Activated CD4-positive, alpha-beta T cell treated with anti-CD3 and anti-CD28 coated beads, Interleukin-2, amount 10 ng/mL, durations not matched to agents 24 days and 14 days (primary cell): ENCODE results near the gene ADGRG3. TPM values are rescaled to one million over a fixed set of nuclear protein-coding genes. Genes with fewer than 3 reads are reported as not detected.

Source experiments
- DNase-seq: peaks from one replicate; pipeline ENCODE4 v3.0.0; 2022
- H3K27ac Mint-ChIP-seq: one replicate; pipeline ENCODE4 v1.8.0; 2022; ENCODE audit warnings: mild to moderate bottlenecking, mixed read lengths
- H3K27me3 Mint-ChIP-seq: one replicate; pipeline ENCODE4 v1.8.0; 2022; ENCODE audit warnings: mixed read lengths
- H3K36me3 Mint-ChIP-seq: one replicate; pipeline ENCODE4 v1.8.0; 2022; ENCODE audit warnings: low read depth, mild to moderate bottlenecking, mixed read lengths
- H3K4me1 Mint-ChIP-seq: one replicate; pipeline ENCODE4 v1.8.0; 2021; ENCODE audit warnings: mixed read lengths
- H3K4me3 Mint-ChIP-seq: one replicate; pipeline ENCODE4 v1.8.0; 2022; ENCODE audit warnings: mild to moderate bottlenecking, moderate library complexity, mixed read lengths
- H3K9me3 Mint-ChIP-seq: one replicate; pipeline ENCODE4 v1.8.0; 2021; ENCODE audit warnings: mixed read lengths
- intact Hi-C: fragments of 100-400 bp; cut with micrococcal nuclease; formaldehyde crosslinking; loops from one replicate; pipeline ENCODE4 v1.15.1; 2023
- total RNA-seq: library from RNA; stranded (reverse); gene quantifications from 2 replicates; pipeline ENCODE4 v1.2.3, GENCODE V29; 2022

ADGRG3 gene
- total RNA-seq, 1 donor from 2014 or later, result not detected

- no peak overlapping the region for H3K4me3 Mint-ChIP-seq
- H3K27me3 Mint-ChIP-seq, result peaks cover 24% of the 10 kb centered on the region
- no peak for DNase-seq
- peak overlapping the region; percentile 23 for H3K27ac Mint-ChIP-seq
- no peaks in the 10 kb centered on the region for H3K36me3 Mint-ChIP-seq
- peaks cover 16% of the 10 kb centered on the region for H3K4me1 Mint-ChIP-seq
- intact Hi-C loops, result loop anchor here (5.0 kb wide), 1 partner anchor 35 kb away; no protein-coding TSS in a partner anchor
- no peaks in the 10 kb centered on the region for H3K9me3 Mint-ChIP-seq
Observed at GRCh38 chr16:57627184-57627871, 40.8 kb upstream of the ADGRG3 start.

GRCh38 chr16:57628008-57628781 lies 39.9 kb upstream of the ADGRG3 start, which contains the start of gene ADGRG1:
TSS of gene ADGRG1 (plus strand) at chr16:57628630. CDS start at chr16:57650288, 21,658 bp downstream.
- no peaks in the 10 kb centered on the region for H3K36me3 Mint-ChIP-seq
- peak within 1 kb of the TSS; percentile 75 for H3K27ac Mint-ChIP-seq
- H3K4me3 Mint-ChIP-seq, result peak within 1 kb of the TSS; percentile 72
- peak; percentile 81 for DNase-seq
- intact Hi-C loops, result loop anchor here (1.0 to 5.0 kb wide), 3 partner anchors 17 to 36 kb away; no protein-coding TSS in a partner anchor
- H3K4me1 Mint-ChIP-seq, result peaks cover 16% of the 10 kb centered on the region
- no peaks in the 10 kb centered on the region for H3K9me3 Mint-ChIP-seq
- H3K27me3 Mint-ChIP-seq, result peaks cover 24% of the 10 kb centered on the region

- DNase-seq, result no peak
- intact Hi-C loops, result loop anchor here (1.0 to 5.0 kb wide), 3 partner anchors 18 to 37 kb away; no protein-coding TSS in a partner anchor
- no peaks in the 10 kb centered on the region for H3K36me3 Mint-ChIP-seq
- H3K27ac Mint-ChIP-seq, result peak overlapping the region; percentile 75
- H3K27me3 Mint-ChIP-seq, result peaks cover 24% of the 10 kb centered on the region
- H3K9me3 Mint-ChIP-seq, result no peaks in the 10 kb centered on the region
- peaks cover 16% of the 10 kb centered on the region for H3K4me1 Mint-ChIP-seq
- H3K4me3 Mint-ChIP-seq, result peak overlapping the region; percentile 72
Observed at GRCh38 chr16:57628783-57629293, 39.3 kb upstream of the ADGRG3 start.

- no peak overlapping the region for H3K4me3 Mint-ChIP-seq
- no peak overlapping the region for H3K27ac Mint-ChIP-seq
- peaks cover 24% of the 10 kb centered on the region for H3K27me3 Mint-ChIP-seq
- no peaks in the 10 kb centered on the region for H3K9me3 Mint-ChIP-seq
- H3K4me1 Mint-ChIP-seq, result peaks cover 16% of the 10 kb centered on the region
- no peaks in the 10 kb centered on the region for H3K36me3 Mint-ChIP-seq
- intact Hi-C loops, result loop anchor here (2.0 to 5.0 kb wide), 2 partner anchors 19 to 37 kb away; no protein-coding TSS in a partner anchor
- DNase-seq, result no peak
Observed at GRCh38 chr16:57629516-57630406, 38.3 kb upstream of the ADGRG3 start.

- H3K9me3 Mint-ChIP-seq, result no peaks in the 10 kb centered on the region
- H3K4me1 Mint-ChIP-seq, result peaks cover 16% of the 10 kb centered on the region
Observed at GRCh38 chr16:57630407-57630797, 37.7 kb upstream of the ADGRG3 start.

GRCh38 chr16:57630931-57631845 lies 36.9 kb upstream of the ADGRG3 start:
- no peaks in the 10 kb centered on the region for H3K9me3 Mint-ChIP-seq
- DNase-seq, result no peak

More at GRCh38 chr16:57630407-57630797, 37.7 kb upstream of the ADGRG3 start:
- no peak overlapping the region for H3K4me3 Mint-ChIP-seq
- intact Hi-C loops, result no loop called here
- peaks cover 19% of the 10 kb centered on the region for H3K27me3 Mint-ChIP-seq
- no peaks in the 10 kb centered on the region for H3K36me3 Mint-ChIP-seq
- DNase-seq, result no peak
- H3K27ac Mint-ChIP-seq, result no peak overlapping the region

GRCh38 chr16:57632568-57632967 lies 35.5 kb upstream of the ADGRG3 start:
- no peak for DNase-seq
- H3K27ac Mint-ChIP-seq, result no peak overlapping the region
- intact Hi-C loops, result no loop called here
- no peak overlapping the region for H3K4me3 Mint-ChIP-seq
- H3K36me3 Mint-ChIP-seq, result no peaks in the 10 kb centered on the region
- peaks cover 16% of the 10 kb centered on the region for H3K4me1 Mint-ChIP-seq
- H3K9me3 Mint-ChIP-seq, result no peaks in the 10 kb centered on the region
- H3K27me3 Mint-ChIP-seq, result peaks cover 24% of the 10 kb centered on the region

More at GRCh38 chr16:57630931-57631845, 36.9 kb upstream of the ADGRG3 start:
- peaks cover 17% of the 10 kb centered on the region for H3K27me3 Mint-ChIP-seq
- peaks cover 16% of the 10 kb centered on the region for H3K4me1 Mint-ChIP-seq
- H3K4me3 Mint-ChIP-seq, result no peak overlapping the region
- H3K27ac Mint-ChIP-seq, result peak overlapping the region; percentile 21
- intact Hi-C loops, result no loop called here
- no peaks in the 10 kb centered on the region for H3K36me3 Mint-ChIP-seq

GRCh38 chr16:57633383-57634064 lies 34.6 kb upstream of the ADGRG3 start:
- intact Hi-C loops, result no loop called here
- Mint-ChIP-seq H3K4me1 (peaks cover 11% of the 10 kb centered on the region), H3K4me3 (no peak overlapping the region), H3K27me3 (peaks cover 34% of the 10 kb centered on the region), H3K27ac (no peak overlapping the region), H3K36me3 (no peaks in the 10 kb centered on the region), H3K9me3 (no peaks in the 10 kb centered on the region)
- no peak for DNase-seq

- no peak overlapping the region for H3K4me3 Mint-ChIP-seq
Observed at GRCh38 chr16:57634171-57634570, 33.9 kb upstream of the ADGRG3 start.

GRCh38 chr16:57635266-57636097 lies 32.6 kb upstream of the ADGRG3 start:
- H3K36me3 Mint-ChIP-seq, result no peaks in the 10 kb centered on the region
- no peak overlapping the region for H3K4me3 Mint-ChIP-seq
- H3K9me3 Mint-ChIP-seq, result no peaks in the 10 kb centered on the region
- no peak overlapping the region for H3K27ac Mint-ChIP-seq
- H3K27me3 Mint-ChIP-seq, result peaks cover 31% of the 10 kb centered on the region
- no peak for DNase-seq
- intact Hi-C loops, result no loop called here
- H3K4me1 Mint-ChIP-seq, result peaks cover 3% of the 10 kb centered on the region

More at GRCh38 chr16:57634171-57634570, 33.9 kb upstream of the ADGRG3 start:
- peaks cover 4% of the 10 kb centered on the region for H3K4me1 Mint-ChIP-seq
- no peak for DNase-seq
- H3K9me3 Mint-ChIP-seq, result no peaks in the 10 kb centered on the region
- H3K27me3 Mint-ChIP-seq, result peaks cover 28% of the 10 kb centered on the region
- intact Hi-C loops, result no loop called here
- no peak overlapping the region for H3K27ac Mint-ChIP-seq
- H3K36me3 Mint-ChIP-seq, result no peaks in the 10 kb centered on the region

- no peaks in the 10 kb centered on the region for H3K36me3 Mint-ChIP-seq
- DNase-seq, result no peak
- no peak overlapping the region for H3K4me3 Mint-ChIP-seq
- no peaks in the 10 kb centered on the region for H3K9me3 Mint-ChIP-seq
- no peaks in the 10 kb centered on the region for H3K4me1 Mint-ChIP-seq
- no peak overlapping the region for H3K27ac Mint-ChIP-seq
- intact Hi-C loops, result no loop called here
- peaks cover 26% of the 10 kb centered on the region for H3K27me3 Mint-ChIP-seq
Observed at GRCh38 chr16:57636184-57636583, 31.9 kb upstream of the ADGRG3 start.
